SHP77 treated with DMSO at 0.1 percent for 48 hours (cell line): ENCODE data around the gene GMNC.

ENCODE experiments used
- DNase-seq: peaks from one replicate; lab custom pipeline; 2025; lab: John Stamatoyannopoulos, UW

GMNC gene

DNA sequence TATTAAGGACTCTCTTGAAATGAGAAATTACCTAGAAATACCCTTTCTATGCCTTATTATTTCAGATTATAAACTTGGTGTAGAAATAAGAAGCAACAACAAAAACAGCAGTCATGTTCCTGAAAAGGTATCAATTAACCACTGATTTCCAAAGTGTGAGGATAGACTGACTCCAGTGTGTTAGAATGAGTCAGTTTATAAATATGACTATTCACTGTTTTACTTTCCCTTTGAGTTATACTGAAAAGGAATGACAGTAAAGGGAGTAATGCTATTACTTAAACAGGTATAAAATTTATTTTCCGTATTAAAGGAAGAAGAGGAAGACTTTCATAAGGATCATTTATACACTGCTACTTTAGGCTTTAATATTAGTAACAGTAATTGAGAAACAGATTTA lies 12.9 kb downstream of the GMNC start:
- DNase-seq = no peak

DNA sequence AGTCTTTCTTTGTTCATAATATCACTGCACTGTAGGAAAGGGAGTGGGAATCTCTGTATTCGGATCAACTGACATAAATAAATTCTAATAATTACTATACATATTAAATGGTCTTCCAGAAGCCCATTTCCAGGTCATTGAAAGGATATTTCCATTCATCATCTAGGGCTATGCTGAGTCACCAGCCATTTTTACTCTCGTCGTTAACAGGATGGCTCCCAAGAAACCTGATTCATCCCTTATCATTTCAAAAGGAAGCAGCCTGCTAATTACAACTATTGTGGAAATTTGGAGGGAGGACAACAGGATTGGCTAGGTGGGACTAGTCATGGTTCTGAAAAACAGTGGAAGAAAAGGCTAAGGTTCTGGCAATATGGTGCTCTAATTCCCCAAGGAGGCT lies 13.6 kb downstream of the GMNC start:
- no peak for DNase-seq

DNA sequence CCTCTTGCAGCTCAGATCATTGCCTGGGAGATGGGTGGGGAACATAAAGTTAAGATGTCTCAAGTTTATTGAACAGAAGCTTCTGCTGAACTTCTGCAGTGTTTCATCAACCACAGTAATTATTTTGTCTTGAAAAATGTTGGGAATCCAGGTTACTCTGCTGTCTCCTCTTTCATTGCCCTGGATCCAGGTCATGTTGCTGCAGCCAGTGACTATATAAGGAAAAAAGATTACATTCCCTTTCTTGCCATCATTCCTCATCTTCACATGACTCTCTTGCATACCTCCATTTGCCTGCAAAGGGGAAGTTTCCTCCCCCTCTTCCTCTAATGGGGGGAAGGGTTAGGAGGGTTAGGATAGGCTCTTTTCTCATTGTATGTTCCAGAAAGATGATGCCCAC lies 15.1 kb downstream of the GMNC start:
- DNase-seq = no peak

DNA sequence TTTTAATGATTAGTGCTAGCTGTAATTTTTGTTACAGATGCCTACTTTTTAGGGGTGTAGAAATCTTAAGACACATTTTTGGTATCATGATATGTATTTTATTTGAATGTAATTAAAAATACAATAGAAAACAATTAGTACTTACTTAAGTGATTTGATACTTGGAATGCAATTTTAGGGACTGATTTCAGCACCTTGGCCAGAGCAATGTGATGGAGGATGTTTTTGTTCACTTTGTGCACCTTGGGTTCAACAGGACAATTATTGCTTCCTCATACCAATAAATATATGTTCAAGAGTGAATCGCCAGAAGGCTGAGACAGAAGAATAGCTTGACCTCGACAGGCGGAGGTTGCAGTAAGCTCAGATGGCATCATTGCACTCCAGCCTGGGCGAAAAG lies 22.3 kb downstream of the GMNC start:
- no peak for DNase-seq

DNA sequence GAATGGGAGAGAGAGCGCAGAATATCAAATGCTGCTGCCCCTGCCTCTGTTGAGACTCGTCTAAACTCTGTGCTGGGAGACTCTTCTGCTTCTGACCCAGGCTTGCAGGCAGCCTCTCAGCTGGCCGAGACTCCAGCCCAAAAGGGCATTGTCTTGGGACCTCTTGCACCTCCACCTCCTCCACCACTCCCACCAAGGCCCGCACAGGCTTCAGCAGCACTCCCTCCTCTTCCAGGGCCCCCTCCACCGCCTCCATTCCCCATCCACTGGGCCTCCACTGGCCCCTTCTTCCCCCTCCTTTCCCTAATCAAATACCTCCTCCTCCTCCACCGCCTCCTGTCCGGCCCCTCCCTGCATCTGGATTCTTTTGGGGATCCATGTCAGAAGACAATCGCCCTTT lies 31.3 kb downstream of the GMNC start:
- DNase-seq = no peak

DNA sequence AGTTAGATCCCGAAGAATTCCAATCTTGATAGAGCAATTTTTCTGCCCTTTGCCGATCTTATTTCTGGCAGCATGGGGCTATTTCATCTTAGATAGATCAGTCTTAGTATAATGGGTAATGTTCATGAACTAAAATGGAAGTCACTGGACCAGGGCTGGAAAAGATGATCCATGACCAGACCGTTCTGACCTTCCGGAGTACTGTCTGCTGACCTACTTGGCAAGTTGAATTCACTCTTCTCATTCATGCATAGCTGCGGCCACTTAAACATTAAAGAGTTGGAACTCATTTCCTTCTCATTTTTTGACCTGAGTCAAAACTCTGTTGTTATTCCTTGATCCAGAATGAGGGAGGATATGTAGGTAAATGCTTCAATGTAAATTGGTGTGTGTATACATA lies 32.5 kb downstream of the GMNC start:
- DNase-seq = no peak

DNA sequence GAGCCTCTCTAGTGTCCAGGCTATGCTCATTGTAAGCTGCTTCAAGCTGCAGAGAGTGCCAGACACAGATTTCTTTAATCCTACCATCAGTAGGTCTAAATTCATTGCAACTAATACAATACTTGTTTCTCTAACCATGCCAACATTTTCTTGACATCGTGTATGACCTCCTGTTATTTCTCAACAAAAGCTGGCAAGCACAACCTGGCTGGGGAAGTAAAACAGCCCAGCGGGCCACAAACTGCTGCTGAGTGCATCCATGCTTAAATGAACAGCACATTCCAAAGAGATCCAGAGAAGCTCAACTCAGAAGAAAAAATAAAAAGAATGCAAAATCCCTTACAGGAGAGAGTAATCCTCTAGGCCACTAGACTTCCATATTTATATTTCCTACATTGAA lies 36.5 kb downstream of the GMNC start:
- no peak for DNase-seq

DNA sequence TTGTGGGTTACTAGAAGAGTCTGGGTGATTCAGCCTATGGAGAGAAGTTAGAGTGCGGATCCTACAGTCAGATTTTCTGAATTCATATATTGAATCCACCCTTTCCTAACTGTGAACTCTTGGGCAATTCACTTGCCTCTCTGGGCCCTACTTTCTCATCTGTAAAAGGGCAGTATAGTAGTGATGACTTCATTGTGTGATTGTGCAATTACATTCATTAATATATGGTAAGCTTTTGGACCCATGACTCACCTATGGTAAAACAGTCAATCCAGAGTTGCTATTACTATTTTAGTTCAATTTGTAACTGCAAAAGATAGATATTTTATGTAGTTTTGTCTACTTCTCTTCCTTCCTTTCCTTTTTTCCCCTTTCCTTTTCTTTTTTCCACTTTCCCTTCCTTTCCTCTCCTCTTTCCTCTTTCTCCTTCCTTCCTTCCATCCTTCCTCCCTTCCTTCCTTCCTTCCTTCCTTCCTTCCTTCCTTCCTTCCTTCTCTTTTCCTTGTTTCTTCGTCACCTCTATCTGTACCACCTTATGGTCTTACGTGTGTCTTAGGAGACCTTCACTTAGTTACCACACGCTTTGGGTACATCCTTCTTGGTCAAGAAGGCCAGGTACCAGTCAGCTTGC lies 37.0 kb downstream of the GMNC start:
- DNase-seq = no peak

DNA sequence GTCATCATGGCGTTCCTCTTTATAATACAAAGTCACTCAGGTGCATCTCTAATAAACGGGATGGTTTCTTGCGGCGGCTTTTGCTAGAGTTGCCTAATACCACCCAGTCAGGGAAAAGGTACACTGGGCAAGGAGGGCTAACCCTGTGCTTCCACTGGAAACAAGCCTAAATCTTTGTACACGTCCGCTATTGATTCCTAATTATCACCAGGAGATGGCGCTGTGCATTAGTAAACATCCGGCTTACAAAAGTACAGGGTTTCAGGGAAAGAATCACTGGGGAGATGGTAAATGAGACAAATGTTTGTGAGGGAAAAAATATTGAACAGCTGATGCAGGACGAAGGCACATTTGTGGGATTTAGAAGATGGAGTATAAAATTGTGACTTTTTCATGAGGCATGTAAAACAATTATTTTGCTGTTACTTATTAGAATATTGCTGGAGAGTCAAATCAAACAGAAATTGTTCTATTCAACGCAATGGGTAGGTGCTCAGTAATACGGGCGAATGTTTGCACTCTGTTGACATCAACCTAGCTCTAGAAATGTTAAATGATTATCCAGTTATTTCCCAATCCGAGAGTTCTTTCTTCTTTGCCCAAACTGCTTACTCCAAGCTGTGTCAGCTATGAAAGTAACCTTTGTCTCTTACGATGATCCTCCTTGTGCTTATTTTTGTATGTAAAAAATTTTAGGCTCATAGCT lies 50.6 kb downstream of the GMNC start:
- peak; percentile 16 for DNase-seq

DNA sequence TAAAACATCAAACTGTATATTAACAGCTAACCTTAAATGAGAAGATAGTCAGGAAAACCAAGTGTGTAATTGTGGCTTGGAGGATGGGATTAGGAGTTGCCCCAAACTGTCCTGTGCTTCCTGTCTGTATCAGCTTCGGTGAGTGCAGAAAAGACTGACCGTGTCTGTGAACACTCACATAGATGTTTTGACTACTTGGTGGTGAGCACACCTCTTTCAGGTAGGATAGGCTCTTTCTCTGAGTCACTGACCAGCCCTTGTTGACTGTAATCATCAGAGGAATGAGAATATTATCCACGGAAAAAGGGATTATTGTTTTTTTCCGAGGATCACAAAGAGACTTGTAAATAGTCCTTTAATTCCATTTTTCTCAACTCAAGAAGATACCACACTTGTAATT lies 51.5 kb downstream of the GMNC start:
- DNase-seq = no peak

DNA sequence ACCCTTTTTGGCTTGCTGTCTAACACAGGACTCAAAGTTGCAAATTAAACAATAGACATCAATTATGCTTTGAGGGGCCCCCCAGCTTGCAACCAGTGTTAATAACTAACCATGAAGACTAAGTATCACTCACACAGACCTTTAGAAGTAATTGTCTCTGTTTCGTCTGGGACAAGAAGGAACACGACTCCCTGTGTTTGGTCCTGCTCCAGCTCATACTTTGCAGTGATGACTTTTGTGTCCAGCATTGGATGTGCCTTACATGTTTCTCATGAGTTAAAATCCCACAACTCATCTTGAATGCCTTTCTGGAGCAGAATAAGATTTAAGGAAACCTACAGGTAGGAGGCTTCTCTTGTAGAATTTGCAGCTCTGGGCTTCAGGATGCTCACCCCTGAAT lies 53.1 kb downstream of the GMNC start:
- no peak for DNase-seq

DNA sequence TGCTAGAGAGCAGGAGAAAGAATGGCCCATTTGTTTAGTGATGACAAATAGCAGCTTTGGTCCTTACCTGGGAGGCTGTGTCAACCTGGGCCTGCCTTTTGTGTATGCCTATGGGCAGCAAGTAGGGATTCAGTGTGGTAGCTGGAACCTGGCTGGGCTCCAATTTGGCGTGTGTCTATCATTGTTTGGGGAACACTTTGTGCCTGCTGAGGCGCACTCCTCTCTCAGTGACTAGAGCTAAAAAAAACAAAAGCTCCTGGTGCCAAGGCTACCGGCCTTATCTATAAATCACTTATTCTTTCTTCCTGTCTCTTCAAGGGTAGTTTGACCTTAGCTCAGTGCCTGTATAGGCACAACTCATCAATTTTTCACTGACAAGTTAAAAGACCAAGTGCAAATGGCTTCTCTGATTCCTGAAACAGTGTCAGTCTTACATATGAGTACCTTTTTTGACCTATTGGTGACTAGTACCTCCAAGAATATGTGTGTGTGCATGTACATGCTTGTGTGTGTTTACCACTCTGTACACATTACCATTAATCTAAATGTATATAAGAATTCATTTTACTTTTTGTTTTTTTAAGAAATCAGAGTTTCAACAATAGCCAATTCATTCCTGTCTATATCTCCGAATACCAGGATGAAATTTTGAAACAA lies 54.6 kb downstream of the GMNC start:
- DNase-seq = no peak
